ENCODE measurements around the gene CAMTA1. TPM values are rescaled to one million over a fixed set of nuclear protein-coding genes. Genes with fewer than 3 reads are reported as not detected.

Gene CAMTA1
- polyA plus RNA-seq, 1 of the 3 experiments (the other 2 are of a cell fraction): 63.1 TPM

DNA sequence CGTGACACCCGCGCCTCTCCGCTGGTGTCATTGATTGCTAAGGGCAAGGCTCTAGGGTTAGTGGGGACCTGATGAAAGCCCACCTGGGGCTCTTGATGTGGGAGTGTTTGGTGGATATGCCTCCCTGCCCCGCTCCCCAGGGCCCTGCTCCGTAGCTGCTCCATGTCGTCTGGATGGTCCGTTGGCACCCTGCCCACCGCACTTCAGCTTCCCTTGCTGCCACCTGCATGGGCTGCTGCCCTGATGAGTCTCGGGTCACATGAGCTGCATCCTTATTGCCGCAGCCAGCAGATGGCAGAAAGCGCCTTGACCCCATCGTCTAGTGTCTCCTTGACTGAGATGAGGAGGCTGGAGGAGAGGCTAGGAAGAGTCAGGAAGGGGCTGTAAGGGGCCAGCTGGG lies 439.4 kb downstream of the CAMTA1 start:
- ChIA-PET CTCF (interaction anchor here (0.7 to 1.3 kb wide), 4 partner anchors 133 to 422 kb away, joined by 3 to 4 read pairs (median 3); no protein-coding TSS in a partner anchor), POLR2A (no interaction called here)
- no peaks in the 10 kb centered on the region for H3K79me2 ChIP-seq (ENCODE audit: insufficient read depth)
- H3K4me3 ChIP-seq (ENCODE audit: low read depth in 2 of 2, low read length in 1 of 2): no peak overlapping the region
- no peaks in the 10 kb centered on the region for H4K20me1 ChIP-seq (ENCODE audit: insufficient read depth)
- no peak for DNase-seq
- TF ChIP-seq CHD2 (IDR thresholded peaks at IDR 0.05; ENCODE audit: low read length, partially characterized antibody) (no peak), RAD21 (IDR thresholded peaks at IDR 0.05; ENCODE audit: low read length) (peak; percentile 30; the same call in 1 of the 2 replicates)
- H3K4me2 ChIP-seq: no peak overlapping the region
- H2AFZ ChIP-seq (ENCODE audit: low read depth): no peak overlapping the region
- H3K36me3 ChIP-seq (replicated peaks in 1 of 2; ENCODE audit: control insufficient read depth in 1 of 2, insufficient read depth in 2 of 2, low read length in 1 of 2): no peaks in the 10 kb centered on the region
- H3K4me1 ChIP-seq (ENCODE audit: control insufficient read depth in 1 of 2, insufficient read depth in 2 of 2, low read depth in 1 of 2, low read length in 1 of 2): peaks cover 8 to 10% of the 10 kb centered on the region in 2 experiments; a peak in 2 of 4 replicates
- peaks cover 9% of the 10 kb centered on the region for H3F3A ChIP-seq (replicated peaks; ENCODE audit: insufficient read depth)
- WGBS (ENCODE audit: low lambda C conversion rate): 97% methylated on average over 7 of the region's 13 CpGs
- H3K27me3 ChIP-seq (ENCODE audit: insufficient read depth): no peaks in the 10 kb centered on the region
- no peak overlapping the region for H3K27ac ChIP-seq (ENCODE audit: low read depth in 2 of 2, low read length in 1 of 2)
- H3K9me3 ChIP-seq: no peaks in the 10 kb centered on the region
- no peak overlapping the region for H3K9ac ChIP-seq
- H3K9me2 ChIP-seq: no peaks in the 10 kb centered on the region

DNA sequence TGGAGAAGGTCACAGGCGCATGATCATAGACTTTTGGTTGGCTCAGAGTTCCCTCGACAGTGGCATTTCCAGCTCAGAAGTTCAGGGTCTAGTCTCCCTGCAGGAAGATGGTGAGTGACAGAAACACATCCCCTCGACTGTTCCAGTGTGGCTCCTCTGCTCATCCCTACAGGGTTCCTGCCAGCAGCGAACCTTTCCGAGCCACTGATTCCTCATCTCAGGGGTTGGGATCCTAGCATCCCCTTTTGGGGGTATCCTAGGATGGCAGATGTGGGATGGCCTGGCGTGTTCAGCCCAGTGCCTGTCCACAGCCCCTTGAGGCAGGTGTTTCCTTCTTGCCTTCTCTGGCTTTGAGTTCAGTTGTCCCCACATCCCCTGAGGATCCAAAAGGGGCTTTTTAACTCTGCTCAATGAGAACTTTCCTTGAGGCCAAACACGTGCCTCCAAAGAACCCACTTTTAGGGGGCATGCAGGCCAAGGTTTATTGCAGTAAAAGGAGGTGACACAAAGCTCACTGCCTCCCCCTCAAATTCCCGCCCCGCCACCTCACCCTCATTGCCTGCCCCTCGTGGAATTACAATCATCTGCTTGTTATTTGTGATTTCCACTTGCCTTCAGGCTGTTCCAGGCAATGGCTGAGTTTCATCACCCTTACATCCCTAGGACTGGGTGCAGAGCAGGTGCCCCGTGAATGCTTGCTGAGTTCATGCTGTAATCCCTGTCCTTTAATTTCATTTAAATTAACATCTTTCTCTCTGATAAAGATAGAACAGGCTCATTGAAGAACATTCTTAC lies 440.7 kb downstream of the CAMTA1 start:
- Histone ChIP-seq H3K9ac (no peak overlapping the region), H3F3A (replicated peaks; ENCODE audit: insufficient read depth) (peaks cover 9% of the 10 kb centered on the region), H3K4me2 (no peak overlapping the region), H3K9me3 (no peaks in the 10 kb centered on the region), H3K27ac (ENCODE audit: low read depth in 2 of 2, low read length in 1 of 2) (no peak overlapping the region), H2AFZ (ENCODE audit: low read depth) (no peak overlapping the region), H3K4me3 (ENCODE audit: low read depth in 2 of 2, low read length in 1 of 2) (no peak overlapping the region), H4K20me1 (ENCODE audit: insufficient read depth) (no peaks in the 10 kb centered on the region), H3K36me3 (replicated peaks in 1 of 2; ENCODE audit: control insufficient read depth in 1 of 2, insufficient read depth in 2 of 2, low read length in 1 of 2) (no peaks in the 10 kb centered on the region), H3K4me1 (ENCODE audit: control insufficient read depth in 1 of 2, insufficient read depth in 2 of 2, low read depth in 1 of 2, low read length in 1 of 2) (peaks cover 8 to 18% of the 10 kb centered on the region in 2 experiments; a peak in 2 of 4 replicates), H3K79me2 (ENCODE audit: insufficient read depth) (no peaks in the 10 kb centered on the region), H3K9me2 (no peaks in the 10 kb centered on the region), H3K27me3 (ENCODE audit: insufficient read depth) (no peaks in the 10 kb centered on the region)
- TF ChIP-seq GABPA (IDR thresholded peaks at IDR 0.05; ENCODE audit: low read depth) (no peak), EZH2phosphoT487 (IDR thresholded peaks at IDR 0.05; ENCODE audit: borderline replicate concordance, low read depth) (no peak), TEAD4 (IDR thresholded peaks at IDR 0.05; ENCODE audit: borderline replicate concordance, insufficient read depth) (no peak), GATA2 (CRISPR knock-in tag; IDR thresholded peaks at IDR 0.05) (no peak), TCF12 (IDR thresholded peaks at IDR 0.05) (no peak), MXI1 (IDR thresholded peaks at IDR 0.05; ENCODE audit: low read depth, low read length) (no peak), YY1 (IDR thresholded peaks at IDR 0.05; ENCODE audit: low read depth) (no peak), MEF2A (IDR thresholded peaks at IDR 0.05; ENCODE audit: borderline replicate concordance, low read depth) (no peak), TAF1 (IDR thresholded peaks at IDR 0.05; ENCODE audit: borderline replicate concordance, low read depth, low read length) (no peak), RXRA (IDR thresholded peaks at IDR 0.05; ENCODE audit: borderline replicate concordance, low read depth) (no peak), REST (IDR thresholded peaks at IDR 0.05; ENCODE audit: low read depth, low read length) (no peak), CHD2 (IDR thresholded peaks at IDR 0.05; ENCODE audit: low read length, partially characterized antibody) (no peak), NRF1 (IDR thresholded peaks at IDR 0.05; ENCODE audit: low read depth, low read length) (no peak), JUND (IDR thresholded peaks at IDR 0.05) (no peak)
- WGBS (ENCODE audit: low lambda C conversion rate): 83% methylated on average over 5 of the region's 11 CpGs
- POLR2A ChIA-PET: no interaction called here
- no peak for DNase-seq
- CTCF ChIA-PET: interaction anchor here (1.0 kb wide), 1 partner anchor 18 kb away, joined by 4 read pairs; no protein-coding TSS in a partner anchor
